NCI-H524 (cell line): ENCODE data around the gene GMDS.
A peak's percentile ranks its signal among the peaks of the same experiment; 100 is the strongest.

Experiments used
- DNase-seq, 2 experiments: peaks; one replicate each; lab custom pipeline; 2025; lab: John Stamatoyannopoulos, UW

Gene GMDS

DNA sequence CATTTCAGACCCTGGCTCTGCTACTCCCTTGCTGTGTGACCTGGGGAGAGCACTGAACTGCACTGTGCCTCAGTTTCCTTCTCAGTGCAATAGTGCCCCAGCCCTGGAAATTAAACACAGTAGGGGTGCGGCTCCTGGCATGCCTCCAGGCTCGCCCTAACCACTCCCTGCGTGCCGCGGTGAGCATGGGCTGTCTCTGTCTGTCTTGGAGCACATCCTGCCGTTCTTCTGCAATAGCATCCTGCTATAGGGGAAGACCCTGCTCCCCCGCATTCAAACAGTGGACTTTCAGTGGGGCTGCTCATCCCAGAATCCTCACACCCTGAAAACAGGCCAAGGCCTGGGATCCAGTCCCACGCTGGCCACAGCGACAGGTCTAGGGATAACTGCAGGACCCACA, 506.2 kb downstream of the GMDS start:
- no peak for DNase-seq

DNA sequence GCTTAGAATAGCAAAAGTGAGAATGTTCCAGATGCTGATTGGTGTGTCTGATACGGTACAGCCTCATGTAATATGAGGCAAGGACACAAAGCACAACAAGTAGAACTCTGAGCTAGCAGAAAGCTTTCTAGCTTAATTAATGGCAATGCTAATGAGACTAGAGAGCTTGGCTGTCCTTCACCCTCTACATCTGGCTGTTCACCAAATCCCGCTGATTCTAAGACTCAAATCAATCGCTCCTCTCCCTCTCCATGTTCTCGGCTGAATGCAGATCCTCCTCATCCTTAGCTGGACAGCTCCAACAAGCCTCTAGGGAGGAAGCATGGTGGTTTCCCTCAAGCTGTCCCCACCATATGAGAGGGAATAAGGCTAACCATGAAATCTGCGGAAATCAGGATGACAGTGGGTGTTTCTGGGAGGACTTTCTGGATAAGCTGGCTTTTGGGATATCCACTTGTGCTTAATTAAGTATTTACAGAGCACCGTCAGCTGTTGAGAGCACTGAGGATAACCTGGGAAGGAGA, 506.8 kb downstream of the GMDS start:
- DNase-seq, result peak; percentile 34 to 70

DNA sequence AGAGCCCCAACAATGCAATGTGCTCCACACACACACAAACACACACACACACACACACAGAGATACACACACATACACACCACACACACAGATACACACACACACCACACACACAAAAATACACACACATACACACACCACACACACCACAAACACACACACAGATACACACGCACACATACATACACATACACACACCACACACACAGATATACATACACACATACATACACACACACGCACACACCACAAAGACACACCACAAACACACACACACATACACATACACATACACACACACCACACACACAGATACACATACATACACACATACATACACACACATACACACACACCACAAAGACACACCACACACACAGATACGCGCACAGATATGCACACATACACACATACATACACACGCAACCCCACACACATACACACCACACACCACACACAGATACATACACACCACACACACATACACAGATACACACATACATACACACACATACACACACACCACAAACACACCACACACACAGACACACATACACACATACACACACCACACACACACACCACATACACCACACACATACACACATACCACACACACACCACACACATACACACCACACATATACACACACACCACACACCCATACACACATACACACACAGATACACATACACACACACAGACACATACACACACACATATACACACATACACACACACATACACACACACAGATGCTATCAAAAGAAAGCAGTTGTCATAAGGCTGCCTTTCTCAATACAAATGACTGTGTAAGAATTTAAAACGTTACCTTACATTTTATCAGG, 507.7 kb downstream of the GMDS start:
- DNase-seq, result no peak

DNA sequence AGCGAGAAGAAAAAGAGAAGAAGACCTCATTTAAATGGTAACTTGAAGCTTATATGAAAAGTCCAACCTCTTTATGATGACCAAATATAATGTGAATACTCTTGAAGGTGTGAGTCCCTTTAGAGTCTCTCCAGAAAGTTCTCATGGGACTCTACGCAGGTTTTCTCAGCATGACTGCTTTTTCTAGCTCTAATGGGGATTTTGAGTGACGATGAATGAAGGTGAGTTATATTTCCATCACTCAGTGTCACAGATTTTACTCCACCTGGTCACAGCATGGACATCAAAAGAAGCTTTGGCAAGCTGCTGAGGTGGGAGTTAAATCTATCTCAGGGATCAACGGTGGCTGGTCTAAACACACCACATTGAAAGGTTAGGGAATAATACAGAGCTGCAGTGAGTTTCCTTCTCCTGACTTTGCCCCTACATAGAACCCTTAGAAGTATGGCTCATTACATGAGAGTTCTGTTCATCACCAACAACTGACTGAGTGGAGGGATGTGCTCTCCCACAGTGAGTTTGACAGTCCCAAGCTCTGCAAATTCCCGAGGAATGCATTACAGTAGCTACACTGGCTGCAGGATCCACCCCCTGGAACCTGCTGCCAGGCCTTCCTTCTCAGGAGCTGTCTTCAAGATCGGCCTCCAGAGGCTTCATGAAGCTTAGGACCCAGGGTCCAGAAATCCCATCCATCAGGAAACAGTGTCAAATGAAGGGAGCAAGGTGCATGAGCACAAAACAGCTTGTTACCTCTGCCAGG, 508.9 kb downstream of the GMDS start:
- no peak for DNase-seq

DNA sequence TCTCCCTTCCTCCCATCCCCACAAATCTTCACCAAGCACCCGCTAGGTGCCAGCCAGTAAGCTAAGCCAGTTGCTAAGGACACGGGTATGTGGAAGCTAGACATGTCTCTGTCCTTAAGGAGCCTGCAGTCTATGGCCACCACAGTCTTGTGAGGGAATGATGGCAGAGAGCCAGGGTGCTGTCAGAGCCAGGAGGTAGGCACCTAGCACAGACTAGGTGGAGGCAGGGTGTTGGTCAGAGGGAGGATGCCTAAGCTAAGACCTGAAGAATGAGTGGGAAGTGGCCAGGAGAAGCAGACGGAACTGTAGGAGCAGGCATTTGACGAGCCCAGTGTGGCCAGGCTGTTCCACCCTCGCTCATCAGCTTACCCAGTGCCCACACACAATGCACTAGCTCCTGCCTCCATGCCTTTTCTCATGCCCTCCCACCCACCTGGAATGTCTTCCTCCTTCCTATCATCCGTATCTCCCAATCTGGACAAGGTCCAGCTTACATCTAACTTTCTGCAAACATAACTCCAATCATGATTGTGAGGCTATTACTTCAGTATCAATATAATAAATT, 510.1 kb downstream of the GMDS start:
- no peak for DNase-seq

DNA sequence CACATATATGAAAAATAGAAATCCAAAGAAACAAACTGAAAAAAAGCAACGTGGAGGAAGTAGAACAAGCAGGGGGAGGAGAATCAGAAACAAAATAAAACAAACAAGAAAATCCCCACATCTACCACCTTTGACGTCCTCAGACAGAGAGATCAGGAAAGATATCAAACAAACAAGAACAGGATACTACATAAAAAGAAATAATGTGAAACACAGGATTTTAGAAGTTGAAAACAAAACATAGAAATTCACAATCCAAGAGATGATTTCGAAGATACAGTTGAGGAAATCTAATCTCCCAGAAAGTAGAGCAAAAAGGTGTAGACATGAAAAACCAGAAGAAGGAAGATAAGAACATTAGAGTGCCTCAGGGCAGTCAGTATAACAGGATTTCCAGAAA, 514.5 kb downstream of the GMDS start:
- DNase-seq, result no peak

DNA sequence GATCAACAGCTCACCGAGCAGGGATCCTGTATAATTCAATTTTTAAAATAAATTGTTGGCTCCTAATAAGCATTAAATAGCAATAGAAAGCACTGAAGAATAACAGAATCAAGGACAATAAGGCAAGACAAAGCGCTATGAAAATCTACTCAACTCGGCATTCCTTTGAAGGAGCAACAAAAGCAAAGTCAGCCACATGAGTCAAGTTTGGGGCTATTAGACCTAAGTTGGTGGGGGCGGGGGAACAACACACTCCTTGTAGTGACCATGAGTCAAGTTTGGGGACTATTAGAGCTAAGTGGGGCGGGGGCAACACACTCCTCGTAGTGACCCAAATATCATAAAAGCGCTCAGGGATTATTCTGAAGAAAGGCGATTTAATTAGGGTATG, 515.7 kb downstream of the GMDS start:
- no peak for DNase-seq

DNA sequence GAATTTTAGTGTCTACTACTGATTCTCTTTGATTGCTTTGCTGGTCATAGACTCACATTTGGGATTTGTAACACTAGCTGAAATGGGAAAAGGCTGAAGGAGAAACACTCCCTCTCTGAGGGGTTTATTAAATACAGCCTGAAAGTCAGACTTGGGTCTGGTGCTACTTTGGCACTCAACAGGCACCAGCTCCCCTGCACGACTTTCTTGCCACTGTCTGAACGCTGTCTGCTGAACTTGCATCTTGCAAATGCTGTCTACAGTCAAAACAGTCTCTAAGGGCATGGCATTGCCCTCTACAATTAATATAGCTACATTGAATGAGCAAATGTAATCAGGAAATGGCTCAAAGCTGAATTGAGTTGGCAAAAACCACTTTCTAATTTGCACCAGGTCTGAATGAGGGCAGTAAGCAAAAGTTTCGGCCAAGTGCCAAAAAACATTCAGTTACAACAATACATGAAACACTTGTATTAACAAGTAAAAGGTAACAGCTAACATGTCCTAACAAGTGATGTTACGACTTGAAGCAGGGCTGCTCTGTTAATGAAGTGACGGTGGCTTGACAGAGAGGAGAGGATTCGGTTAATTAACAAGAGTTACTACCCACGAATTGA, 516.2 kb downstream of the GMDS start:
- DNase-seq, result no peak

DNA sequence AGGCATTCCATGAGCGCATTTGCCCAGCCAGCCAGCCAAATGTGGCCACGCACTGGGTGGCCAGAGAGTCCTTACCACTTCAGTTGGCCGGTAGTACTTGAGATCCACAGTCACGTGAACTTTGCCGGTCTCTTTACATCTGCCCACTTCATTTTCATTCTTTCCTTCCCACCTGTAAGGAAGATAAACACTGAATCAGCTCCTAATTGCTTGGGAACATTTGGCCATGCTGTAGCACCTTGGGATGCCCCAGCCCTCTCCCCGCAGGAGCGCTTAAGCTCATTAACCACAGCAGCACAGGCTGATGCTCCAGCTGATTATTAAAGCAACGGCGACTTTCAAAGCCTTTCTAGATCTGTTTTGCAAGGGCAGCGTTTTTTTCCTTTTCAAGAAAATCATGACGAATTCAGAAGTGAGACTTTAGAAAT, 519.0 kb downstream of the GMDS start:
- DNase-seq, result peak; percentile 68 to 86

DNA sequence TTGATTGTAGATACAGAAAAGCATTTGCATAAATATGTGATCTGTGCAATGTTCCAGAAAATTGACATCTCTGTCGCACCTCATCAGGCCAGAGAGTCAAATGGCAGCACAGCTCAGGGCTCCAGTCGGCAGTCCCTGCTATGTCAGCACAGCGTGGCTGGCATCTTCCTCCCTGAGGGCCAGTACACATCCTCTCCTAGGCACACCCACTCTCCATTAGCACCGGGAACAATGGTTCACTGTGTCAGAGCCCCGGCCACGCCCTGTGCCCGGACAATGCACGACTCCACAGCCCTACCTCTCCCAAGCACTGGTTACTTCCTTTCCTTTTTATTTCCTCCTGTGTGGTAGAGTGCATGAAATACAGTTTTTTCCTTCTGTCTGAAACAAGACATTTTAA, 520.8 kb downstream of the GMDS start:
- no peak for DNase-seq

DNA sequence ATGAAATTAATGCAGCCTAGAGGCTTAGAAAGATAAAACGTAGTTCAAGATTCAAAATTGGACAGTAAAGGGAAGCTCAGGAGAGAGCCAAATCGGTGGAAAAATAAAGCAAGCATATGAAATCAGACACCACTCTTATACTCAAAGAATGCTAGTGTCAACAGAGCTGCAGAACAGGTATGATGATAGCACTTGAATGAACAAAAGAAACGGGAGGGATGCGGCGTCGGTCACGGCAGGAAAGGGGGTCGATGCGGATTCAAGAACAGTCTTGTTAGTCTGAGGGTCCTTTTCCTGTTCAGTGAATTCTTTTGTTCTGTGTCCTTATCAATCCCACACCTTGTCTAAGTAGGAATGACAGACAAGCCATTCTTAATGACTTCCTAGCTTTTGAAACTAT, 521.3 kb downstream of the GMDS start:
- no peak for DNase-seq

DNA sequence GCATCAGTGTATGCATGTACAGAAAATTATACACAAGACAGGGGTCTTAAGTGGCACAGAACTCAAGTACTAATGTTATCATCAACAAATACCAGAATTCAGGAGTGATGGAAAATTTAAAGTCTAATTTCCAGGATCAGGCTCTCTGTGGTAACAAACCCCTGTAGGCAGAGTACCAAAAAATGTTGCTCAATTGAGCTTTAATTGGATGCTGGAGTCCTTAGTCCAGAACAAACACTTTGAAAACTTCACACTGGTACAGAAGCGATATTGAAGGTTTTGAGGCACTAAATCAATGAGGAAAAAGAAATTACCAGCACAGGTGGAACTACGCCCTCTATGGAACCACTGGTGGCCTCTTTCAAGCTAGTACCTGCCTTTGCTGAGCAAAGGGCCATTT, 522.6 kb downstream of the GMDS start:
- no peak for DNase-seq

DNA sequence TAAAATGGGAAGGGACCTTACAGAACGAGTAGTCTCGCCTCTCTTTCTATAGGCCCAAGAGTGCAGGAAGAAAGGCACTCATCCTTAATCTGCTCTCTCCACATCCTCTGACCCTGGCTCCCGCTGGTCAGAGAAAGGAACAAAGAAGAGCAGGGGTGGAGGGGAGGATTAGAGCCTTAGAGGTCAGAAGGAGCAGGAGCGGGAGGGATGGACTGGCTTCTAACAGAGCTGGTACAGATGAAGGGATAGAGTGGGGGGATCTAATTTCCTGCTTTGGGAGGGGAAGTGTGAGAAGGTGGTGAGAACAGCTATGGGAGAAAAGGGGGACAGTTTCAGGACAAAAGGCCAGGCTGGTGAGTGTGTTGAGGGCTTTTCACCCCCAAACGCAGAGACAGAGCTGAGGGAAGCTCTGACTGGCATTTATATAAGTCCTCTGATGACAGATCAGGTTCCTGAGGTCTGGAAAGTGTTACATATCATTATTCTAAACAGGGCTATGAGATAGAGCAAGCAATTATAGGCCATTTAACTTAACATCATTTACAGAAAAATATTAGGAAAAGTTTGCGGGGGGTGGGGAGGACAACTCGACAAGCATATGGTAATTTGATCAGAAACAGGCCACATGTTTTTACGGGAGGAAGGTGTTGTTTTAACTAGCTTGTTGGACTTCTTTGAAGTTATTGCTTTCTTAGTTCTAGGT, 524.6 kb downstream of the GMDS start:
- no peak for DNase-seq

DNA sequence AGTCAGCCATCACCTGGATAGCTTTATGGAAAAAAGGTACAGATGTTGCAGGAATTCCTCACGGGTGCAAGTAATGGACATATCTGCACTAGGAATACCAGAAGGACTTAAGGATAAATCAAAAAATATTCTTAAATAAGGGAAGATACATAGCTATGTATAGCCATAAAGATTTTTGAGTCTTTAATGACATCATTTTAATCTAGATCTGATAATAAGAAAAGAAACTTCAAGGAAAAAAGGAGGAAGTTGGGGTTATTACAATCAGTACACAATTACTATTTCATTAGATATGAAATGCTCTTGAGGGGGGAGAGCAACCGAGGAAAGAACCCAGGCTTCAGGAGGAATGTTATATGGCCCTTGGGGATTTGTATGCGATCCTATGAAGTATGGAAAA, 525.5 kb downstream of the GMDS start:
- DNase-seq, result no peak

DNA sequence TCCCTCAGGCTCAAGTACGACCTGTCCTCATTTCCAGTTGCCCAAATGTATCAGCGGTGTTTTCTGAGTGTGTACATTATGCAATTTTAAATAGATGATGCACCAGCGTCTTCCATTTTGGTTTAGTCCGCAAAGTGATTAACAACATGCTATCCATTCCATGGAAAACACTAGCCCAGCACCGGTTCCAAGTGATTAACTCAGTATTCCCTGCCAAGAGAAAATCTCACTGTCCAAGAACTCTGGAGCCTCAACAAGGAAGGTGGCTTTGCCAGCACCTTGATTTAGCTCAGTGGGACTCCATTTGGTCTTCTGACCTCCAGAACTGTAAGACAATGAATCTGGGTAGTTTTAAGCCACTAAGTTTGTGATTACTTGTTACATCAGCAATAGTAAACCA, 528.5 kb downstream of the GMDS start:
- no peak for DNase-seq

DNA sequence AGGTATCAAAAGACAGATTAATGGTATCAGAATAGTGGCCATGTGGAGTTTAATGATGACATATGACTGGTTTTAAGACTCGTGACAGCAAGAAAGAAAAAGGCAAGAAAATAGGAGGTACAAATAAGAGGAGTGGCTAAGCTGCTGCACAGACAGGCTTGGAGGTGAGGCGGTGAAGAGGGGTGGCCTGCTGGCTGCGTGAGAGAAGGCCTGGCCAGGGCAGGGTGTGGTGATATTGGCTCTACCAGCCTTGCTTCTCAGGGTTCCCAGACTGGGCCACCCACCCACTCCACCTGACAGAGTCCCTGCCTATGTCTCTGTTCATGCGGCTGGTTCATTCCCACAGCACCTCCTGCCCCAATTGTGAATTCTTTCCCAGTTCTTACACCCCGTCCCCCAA, 529.0 kb downstream of the GMDS start:
- no peak for DNase-seq

DNA sequence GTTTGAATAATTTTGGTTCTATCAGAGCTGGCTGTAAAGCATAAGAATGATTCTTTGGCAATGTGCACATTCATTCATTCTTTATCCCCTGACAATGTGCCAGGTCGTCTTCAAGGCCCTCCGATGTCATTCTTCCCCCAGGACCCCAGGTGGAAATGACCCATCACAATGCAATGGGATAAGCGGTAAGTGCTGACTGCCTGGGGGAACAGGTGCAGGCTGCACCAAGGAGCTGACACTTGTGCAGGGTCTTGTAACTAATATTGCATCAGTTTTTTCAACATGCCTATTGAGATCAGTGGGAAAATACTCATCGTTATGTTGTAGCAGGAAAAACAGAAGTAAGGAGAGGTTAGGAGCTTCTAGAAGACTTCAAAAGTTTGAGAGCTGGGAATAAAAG, 530.1 kb downstream of the GMDS start:
- no peak for DNase-seq

DNA sequence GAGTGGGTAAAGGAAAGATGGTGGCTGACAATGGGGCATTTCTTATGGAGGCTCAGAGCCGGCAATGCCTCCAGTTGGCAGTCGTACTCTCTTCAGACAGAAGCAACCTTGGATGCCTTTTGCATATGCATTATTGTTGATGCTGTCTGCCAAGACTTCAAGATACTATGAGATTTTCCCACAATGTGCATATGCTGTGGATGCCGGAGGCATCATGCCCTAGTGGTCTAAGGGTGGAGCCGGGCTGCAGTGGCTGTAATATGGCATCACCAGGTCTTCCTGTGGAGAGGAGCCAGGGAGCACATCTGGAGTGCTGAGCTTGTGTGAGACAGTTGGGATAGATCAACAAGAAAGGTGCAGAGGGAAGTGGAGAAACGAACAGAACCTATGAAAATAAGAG, 530.8 kb downstream of the GMDS start:
- no peak for DNase-seq

DNA sequence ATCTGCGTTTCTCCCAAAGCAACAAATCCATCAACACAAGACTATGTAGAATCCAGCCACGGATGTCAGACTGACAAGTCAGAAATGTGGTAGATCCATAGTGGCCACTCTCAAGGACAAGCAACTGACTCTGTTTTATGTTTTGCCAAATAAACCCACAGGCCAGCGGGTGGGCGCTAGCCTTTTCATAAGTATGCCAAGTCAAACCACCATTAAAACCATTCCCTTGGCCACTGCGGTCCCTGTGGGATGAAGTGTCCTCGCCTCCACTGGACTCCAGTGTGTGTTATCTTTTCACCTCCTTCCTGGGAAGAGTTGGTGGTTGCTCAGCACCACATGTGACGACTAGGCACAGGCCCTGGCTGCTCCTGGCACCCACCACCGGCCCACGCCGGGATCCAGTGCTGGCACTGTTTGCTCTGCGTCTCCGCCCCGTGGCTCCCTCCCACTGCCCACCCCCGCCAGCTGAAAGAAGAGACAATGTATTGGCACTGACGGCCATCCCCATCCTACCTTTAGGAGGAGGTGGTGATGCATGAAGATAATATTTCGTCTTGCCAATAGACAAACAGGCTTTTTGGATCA, 532.3 kb downstream of the GMDS start:
- no peak for DNase-seq

DNA sequence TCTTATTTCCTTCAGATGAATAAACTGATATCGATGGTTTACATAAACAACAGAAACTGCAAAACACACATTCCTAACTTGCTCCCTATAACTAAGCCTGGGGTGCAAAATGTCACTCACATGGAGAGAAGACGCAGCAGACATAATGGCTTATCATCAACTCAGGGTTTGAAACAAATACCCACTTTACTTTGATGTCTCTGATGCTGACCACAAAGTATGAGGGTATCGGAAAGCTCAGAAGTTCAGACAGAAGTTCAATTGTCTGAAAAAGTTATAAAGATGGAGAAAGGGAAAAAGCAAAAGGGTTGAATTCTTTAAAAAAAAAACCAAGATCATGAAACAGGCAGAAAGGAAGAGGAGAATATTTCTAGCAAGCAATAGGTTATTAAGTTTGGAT, 533.0 kb downstream of the GMDS start:
- DNase-seq, result no peak

DNA sequence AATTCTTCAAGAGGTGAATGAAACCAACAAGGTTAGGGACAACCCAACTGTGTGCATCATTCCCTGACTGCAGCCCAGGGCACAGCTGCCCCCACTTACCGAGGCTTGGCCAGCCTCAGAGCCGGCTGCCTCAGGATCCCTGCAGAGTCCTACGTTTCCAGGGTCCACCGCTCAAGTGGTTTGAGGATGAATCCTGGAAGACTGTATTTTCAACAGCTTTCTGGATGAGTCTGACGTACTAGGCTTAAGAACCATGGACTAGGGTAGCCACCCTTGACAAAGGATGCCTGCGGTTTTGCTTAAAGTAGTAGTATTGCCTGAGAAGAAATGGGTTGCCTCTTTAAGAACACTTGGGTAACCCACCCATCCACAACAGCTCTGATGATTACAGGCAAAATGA, 534.3 kb downstream of the GMDS start:
- DNase-seq, result no peak
